WTC11 (cell line): ENCODE data around the gene IL1RAPL2. TPM values are rescaled to one million over a fixed set of nuclear protein-coding genes. Genes with fewer than 3 reads are reported as not detected.

Experiments used
- ATAC-seq: fragments of 200-7000 bp; cut with Tn5 transposase; 2 replicates; pipeline ENCODE4 v1.10.0; 2021; ENCODE audit warnings: mild to moderate bottlenecking, moderate library complexity
- CTCF ChIA-PET: fragments of 300-600 bp; sonication (Branson Sonifier 250); formaldehyde crosslinking; loops from one replicate; lab custom pipeline; 2021; ENCODE audit warnings: antibody characterized with exemption; lab: Charles Lee
- POLR2A ChIA-PET: fragments of 350-600 bp; sonication (Branson Sonifier 250); formaldehyde crosslinking; loops from one replicate; lab custom pipeline; 2021; ENCODE audit warnings: antibody characterized with exemption; lab: Charles Lee
- DNase-seq: peaks from one replicate; pipeline ENCODE4 v3.0.0; 2021; ENCODE audit warnings: low spot score
- H3K27ac Mint-ChIP-seq: 2 replicates; pipeline ENCODE4 v1.8.0; 2021; ENCODE audit warnings: mixed read lengths
- H3K27me3 Mint-ChIP-seq: 2 replicates; pipeline ENCODE4 v1.8.0; 2021; ENCODE audit warnings: low read depth, mild to moderate bottlenecking, moderate library complexity, mixed read lengths
- H3K36me3 Mint-ChIP-seq: 2 replicates; pipeline ENCODE4 v1.8.0; 2021; ENCODE audit warnings: mixed read lengths
- H3K4me1 Mint-ChIP-seq: 2 replicates; pipeline ENCODE4 v1.8.0; 2022; ENCODE audit warnings: mixed read lengths
- H3K4me3 Mint-ChIP-seq: 2 replicates; pipeline ENCODE4 v1.8.0; 2021; ENCODE audit warnings: mild to moderate bottlenecking, moderate library complexity, mixed read lengths
- H3K9me3 Mint-ChIP-seq: 2 replicates; pipeline ENCODE4 v1.8.0; 2021; ENCODE audit warnings: mixed read lengths
- CREM ChIP-seq: sonication (generic); formaldehyde crosslinking; IDR thresholded peaks from 2 replicates; pipeline ENCODE4 v1.8.1; 2022; ENCODE audit warnings: mild to moderate bottlenecking, missing genetic modification reagents, moderate library complexity
- E2F4 ChIP-seq: sonication (generic); formaldehyde crosslinking; IDR thresholded peaks from 2 replicates; pipeline ENCODE4 v1.8.1; 2022; ENCODE audit warnings: low read depth, mild to moderate bottlenecking, moderate library complexity, missing genetic modification reagents, borderline replicate concordance
- FOXK1 ChIP-seq: sonication (generic); formaldehyde crosslinking; IDR thresholded peaks from 2 replicates; pipeline ENCODE4 v1.8.0; 2022; ENCODE audit warnings: mild to moderate bottlenecking, moderate library complexity, missing genetic modification reagents
- GABPB1 ChIP-seq: sonication (generic); formaldehyde crosslinking; IDR thresholded peaks from 2 replicates; pipeline ENCODE4 v1.8.1; 2023; ENCODE audit warnings: mild to moderate bottlenecking, missing genetic modification reagents
- HMGA2 ChIP-seq: fragments of 250-450 bp; sonication (Bioruptor Pico); IDR thresholded peaks from 2 replicates; pipeline ENCODE4 v1.4.0; 2021; ENCODE audit warnings: mild to moderate bottlenecking, moderate library complexity
- JAZF1 ChIP-seq: fragments of 250-450 bp; sonication (Bioruptor Pico); IDR thresholded peaks from 2 replicates; pipeline ENCODE4 v1.9.0; 2021; ENCODE audit warnings: moderate library complexity, mild to moderate bottlenecking, inconsistent platforms
- JUN ChIP-seq: sonication (generic); formaldehyde crosslinking; IDR thresholded peaks from 2 replicates; pipeline ENCODE4 v1.8.0; 2023; ENCODE audit warnings: mild to moderate bottlenecking, missing genetic modification reagents
- KAT7 ChIP-seq: sonication (generic); formaldehyde crosslinking; IDR thresholded peaks from 2 replicates; pipeline ENCODE4 v1.8.1; 2023; ENCODE audit warnings: missing genetic modification reagents, mild to moderate bottlenecking, borderline replicate concordance
- MYBL2 ChIP-seq: sonication (generic); formaldehyde crosslinking; IDR thresholded peaks from 2 replicates; pipeline ENCODE4 v1.8.1; 2023; ENCODE audit warnings: mild to moderate bottlenecking, moderate library complexity, missing genetic modification reagents
- NFATC4 ChIP-seq: fragments of 250-450 bp; sonication (Bioruptor Pico); IDR thresholded peaks from 2 replicates; pipeline ENCODE4 v1.9.0; 2021; ENCODE audit warnings: mild to moderate bottlenecking
- NR1H2 ChIP-seq: sonication (generic); formaldehyde crosslinking; IDR thresholded peaks from 2 replicates; pipeline ENCODE4 v1.9.0; 2021; ENCODE audit warnings: mild to moderate bottlenecking, moderate library complexity, missing genetic modification reagents
- SMAD3 ChIP-seq: sonication (generic); formaldehyde crosslinking; IDR thresholded peaks from 2 replicates; pipeline ENCODE4 v1.8.0; 2022; ENCODE audit warnings: missing genetic modification reagents, mild to moderate bottlenecking, borderline replicate concordance
- SMAD4 ChIP-seq: sonication (generic); formaldehyde crosslinking; IDR thresholded peaks from 2 replicates; pipeline ENCODE4 v1.8.0; 2022; ENCODE audit warnings: mild to moderate bottlenecking, missing genetic modification reagents
- SP1 ChIP-seq: sonication (generic); formaldehyde crosslinking; conservative IDR thresholded peaks from 2 replicates; pipeline ENCODE4 v1.8.1; 2022; ENCODE audit warnings: missing genetic modification reagents
- TCF7 ChIP-seq: sonication (generic); formaldehyde crosslinking; IDR thresholded peaks from 2 replicates; pipeline ENCODE4 v1.8.0; 2022; ENCODE audit warnings: mild to moderate bottlenecking, low read depth, missing genetic modification reagents, moderate library complexity
- ZNF121 ChIP-seq: sonication (generic); formaldehyde crosslinking; IDR thresholded peaks from 2 replicates; pipeline ENCODE4 v1.8.0; 2023; ENCODE audit warnings: missing genetic modification reagents
- ZNF138 ChIP-seq: sonication (generic); formaldehyde crosslinking; conservative IDR thresholded peaks from 2 replicates; pipeline ENCODE4 v1.8.1; 2022; ENCODE audit warnings: mild to moderate bottlenecking, moderate library complexity, missing genetic modification reagents
- ZNF317 ChIP-seq: sonication (generic); formaldehyde crosslinking; IDR thresholded peaks from 2 replicates; pipeline ENCODE4 v1.8.1; 2023; ENCODE audit warnings: low read depth, mild to moderate bottlenecking, moderate library complexity, missing genetic modification reagents, borderline replicate concordance
- ZNF671 ChIP-seq: fragments of 250-450 bp; sonication (Bioruptor Pico); IDR thresholded peaks from 2 replicates; pipeline ENCODE4 v1.8.0; 2021; ENCODE audit warnings: mild to moderate bottlenecking
- ZSCAN18 ChIP-seq: fragments of 250-450 bp; sonication (Bioruptor Pico); IDR thresholded peaks from 2 replicates; pipeline ENCODE4 v2.1.2; 2022; ENCODE audit warnings: mild to moderate bottlenecking, moderate library complexity
- total RNA-seq: library from RNA; stranded (reverse); gene quantifications from 3 replicates; pipeline ENCODE4 v1.2.3, GENCODE V29; 2021
- TF ChIP-seq, protein P1 (sequence below): sonication (generic); formaldehyde crosslinking; IDR thresholded peaks from 2 replicates; pipeline ENCODE4 v1.8.0; 2022; ENCODE audit warnings: mild to moderate bottlenecking, missing genetic modification reagents
- TF ChIP-seq, protein P2 (sequence below): sonication (generic); formaldehyde crosslinking; IDR thresholded peaks from 2 replicates; pipeline ENCODE4 v1.8.1; 2022; ENCODE audit warnings: missing genetic modification reagents, borderline replicate concordance
- TF ChIP-seq, protein P3 (sequence below): sonication (generic); formaldehyde crosslinking; IDR thresholded peaks from 2 replicates; pipeline ENCODE4 v1.8.0; 2023; ENCODE audit warnings: mild to moderate bottlenecking, missing genetic modification reagents
- TF ChIP-seq, protein P4 (sequence below): sonication (generic); formaldehyde crosslinking; IDR thresholded peaks from 2 replicates; pipeline ENCODE4 v1.8.0; 2022; ENCODE audit warnings: mild to moderate bottlenecking, missing genetic modification reagents
- TF ChIP-seq, protein P5 (sequence below): sonication (generic); formaldehyde crosslinking; IDR thresholded peaks from 2 replicates; pipeline ENCODE4 v1.8.0; 2023; ENCODE audit warnings: missing genetic modification reagents

Gene IL1RAPL2
- total RNA-seq, 1 experiment from 2014 or later, result 0.09 TPM

- ATAC-seq, result no peak
- Mint-ChIP-seq H3K27ac (no peak overlapping the region), H3K36me3 (no peaks in the 10 kb centered on the region), H3K9me3 (no peaks in the 10 kb centered on the region), H3K27me3 (no peaks in the 10 kb centered on the region), H3K4me1 (0 out of 2 replicates have a peak, but pooled peaks cover 2% of the 10 kb centered on the region), H3K4me3 (no peak overlapping the region)
- DNase-seq, result no peak
- TF ChIP-seq GABPB1 (no peak), SP1 (CRISPR knock-in tag) (no peak), SMAD4 (no peak), KAT7 (no peak), ZNF121 (CRISPR knock-in tag) (no peak), HMGA2 (no peak), ZNF317 (CRISPR knock-in tag) (no peak), TCF7 (CRISPR knock-in tag) (no peak), JAZF1 (CRISPR knock-in tag) (no peak), ZSCAN18 (CRISPR knock-in tag) (no peak)
- TF ChIP-seq, protein P1, sequence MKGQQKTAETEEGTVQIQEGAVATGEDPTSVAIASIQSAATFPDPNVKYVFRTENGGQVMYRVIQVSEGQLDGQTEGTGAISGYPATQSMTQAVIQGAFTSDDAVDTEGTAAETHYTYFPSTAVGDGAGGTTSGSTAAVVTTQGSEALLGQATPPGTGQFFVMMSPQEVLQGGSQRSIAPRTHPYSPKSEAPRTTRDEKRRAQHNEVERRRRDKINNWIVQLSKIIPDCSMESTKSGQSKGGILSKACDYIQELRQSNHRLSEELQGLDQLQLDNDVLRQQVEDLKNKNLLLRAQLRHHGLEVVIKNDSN (CRISPR knock-in tag), result no peak
- POLR2A ChIA-PET, result no interaction called here
- CTCF ChIA-PET, result no interaction called here
Measured at GRCh38 chrX:104988038-104988437, 422.0 kb downstream of the IL1RAPL2 start.

DNA sequence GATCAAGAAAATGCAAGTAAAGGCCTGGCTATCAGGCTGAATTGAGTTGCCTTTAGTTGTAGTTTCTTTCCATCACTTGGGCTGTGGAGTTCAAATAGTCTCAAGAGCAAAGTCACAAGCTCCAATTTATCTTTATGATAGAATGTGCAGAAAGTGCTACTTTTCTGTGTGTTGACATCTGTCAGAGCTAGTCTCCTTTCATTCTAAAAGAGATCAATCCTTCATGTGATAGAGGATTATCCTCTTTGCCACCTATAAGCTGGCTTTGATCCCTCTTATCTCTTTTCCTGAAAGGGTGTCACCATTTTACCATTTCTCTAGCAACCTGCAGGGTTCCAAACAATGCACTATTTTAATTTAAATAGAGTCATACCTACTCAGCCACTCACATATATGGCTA lies 429.5 kb downstream of the IL1RAPL2 start:
- DNase-seq, result no peak
- CTCF ChIA-PET, result no interaction called here
- Mint-ChIP-seq H3K27ac (no peak overlapping the region), H3K27me3 (no peaks in the 10 kb centered on the region; the same call in 1 of the 2 replicates), H3K4me3 (no peak overlapping the region), H3K36me3 (no peaks in the 10 kb centered on the region), H3K4me1 (peaks cover 7% of the 10 kb centered on the region), H3K9me3 (no peaks in the 10 kb centered on the region)
- TF ChIP-seq, protein P2, sequence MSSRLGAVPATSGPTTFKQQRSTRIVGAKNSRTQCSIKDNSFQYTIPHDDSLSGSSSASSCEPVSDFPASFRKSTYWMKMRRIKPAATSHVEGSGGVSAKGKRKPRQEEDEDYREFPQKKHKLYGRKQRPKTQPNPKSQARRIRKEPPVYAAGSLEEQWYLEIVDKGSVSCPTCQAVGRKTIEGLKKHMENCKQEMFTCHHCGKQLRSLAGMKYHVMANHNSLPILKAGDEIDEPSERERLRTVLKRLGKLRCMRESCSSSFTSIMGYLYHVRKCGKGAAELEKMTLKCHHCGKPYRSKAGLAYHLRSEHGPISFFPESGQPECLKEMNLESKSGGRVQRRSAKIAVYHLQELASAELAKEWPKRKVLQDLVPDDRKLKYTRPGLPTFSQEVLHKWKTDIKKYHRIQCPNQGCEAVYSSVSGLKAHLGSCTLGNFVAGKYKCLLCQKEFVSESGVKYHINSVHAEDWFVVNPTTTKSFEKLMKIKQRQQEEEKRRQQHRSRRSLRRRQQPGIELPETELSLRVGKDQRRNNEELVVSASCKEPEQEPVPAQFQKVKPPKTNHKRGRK, result no peak
- TF ChIP-seq ZNF138 (CRISPR knock-in tag) (no peak), SMAD4 (no peak), SMAD3 (no peak), JUN (no peak), NFATC4 (CRISPR knock-in tag) (no peak), CREM (CRISPR knock-in tag) (no peak), E2F4 (CRISPR knock-in tag) (no peak), NR1H2 (CRISPR knock-in tag) (no peak), MYBL2 (CRISPR knock-in tag) (no peak), FOXK1 (CRISPR knock-in tag) (no peak), ZNF671 (CRISPR knock-in tag) (no peak)
- TF ChIP-seq, protein P3, sequence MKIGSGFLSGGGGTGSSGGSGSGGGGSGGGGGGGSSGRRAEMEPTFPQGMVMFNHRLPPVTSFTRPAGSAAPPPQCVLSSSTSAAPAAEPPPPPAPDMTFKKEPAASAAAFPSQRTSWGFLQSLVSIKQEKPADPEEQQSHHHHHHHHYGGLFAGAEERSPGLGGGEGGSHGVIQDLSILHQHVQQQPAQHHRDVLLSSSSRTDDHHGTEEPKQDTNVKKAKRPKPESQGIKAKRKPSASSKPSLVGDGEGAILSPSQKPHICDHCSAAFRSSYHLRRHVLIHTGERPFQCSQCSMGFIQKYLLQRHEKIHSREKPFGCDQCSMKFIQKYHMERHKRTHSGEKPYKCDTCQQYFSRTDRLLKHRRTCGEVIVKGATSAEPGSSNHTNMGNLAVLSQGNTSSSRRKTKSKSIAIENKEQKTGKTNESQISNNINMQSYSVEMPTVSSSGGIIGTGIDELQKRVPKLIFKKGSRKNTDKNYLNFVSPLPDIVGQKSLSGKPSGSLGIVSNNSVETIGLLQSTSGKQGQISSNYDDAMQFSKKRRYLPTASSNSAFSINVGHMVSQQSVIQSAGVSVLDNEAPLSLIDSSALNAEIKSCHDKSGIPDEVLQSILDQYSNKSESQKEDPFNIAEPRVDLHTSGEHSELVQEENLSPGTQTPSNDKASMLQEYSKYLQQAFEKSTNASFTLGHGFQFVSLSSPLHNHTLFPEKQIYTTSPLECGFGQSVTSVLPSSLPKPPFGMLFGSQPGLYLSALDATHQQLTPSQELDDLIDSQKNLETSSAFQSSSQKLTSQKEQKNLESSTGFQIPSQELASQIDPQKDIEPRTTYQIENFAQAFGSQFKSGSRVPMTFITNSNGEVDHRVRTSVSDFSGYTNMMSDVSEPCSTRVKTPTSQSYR (CRISPR knock-in tag), result no peak
- TF ChIP-seq, protein P4, sequence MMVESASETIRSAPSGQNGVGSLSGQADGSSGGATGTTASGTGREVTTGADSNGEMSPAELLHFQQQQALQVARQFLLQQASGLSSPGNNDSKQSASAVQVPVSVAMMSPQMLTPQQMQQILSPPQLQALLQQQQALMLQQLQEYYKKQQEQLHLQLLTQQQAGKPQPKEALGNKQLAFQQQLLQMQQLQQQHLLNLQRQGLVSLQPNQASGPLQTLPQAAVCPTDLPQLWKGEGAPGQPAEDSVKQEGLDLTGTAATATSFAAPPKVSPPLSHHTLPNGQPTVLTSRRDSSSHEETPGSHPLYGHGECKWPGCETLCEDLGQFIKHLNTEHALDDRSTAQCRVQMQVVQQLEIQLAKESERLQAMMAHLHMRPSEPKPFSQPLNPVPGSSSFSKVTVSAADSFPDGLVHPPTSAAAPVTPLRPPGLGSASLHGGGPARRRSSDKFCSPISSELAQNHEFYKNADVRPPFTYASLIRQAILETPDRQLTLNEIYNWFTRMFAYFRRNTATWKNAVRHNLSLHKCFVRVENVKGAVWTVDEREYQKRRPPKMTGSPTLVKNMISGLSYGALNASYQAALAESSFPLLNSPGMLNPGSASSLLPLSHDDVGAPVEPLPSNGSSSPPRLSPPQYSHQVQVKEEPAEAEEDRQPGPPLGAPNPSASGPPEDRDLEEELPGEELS (CRISPR knock-in tag), result no peak
- TF ChIP-seq, protein P5, sequence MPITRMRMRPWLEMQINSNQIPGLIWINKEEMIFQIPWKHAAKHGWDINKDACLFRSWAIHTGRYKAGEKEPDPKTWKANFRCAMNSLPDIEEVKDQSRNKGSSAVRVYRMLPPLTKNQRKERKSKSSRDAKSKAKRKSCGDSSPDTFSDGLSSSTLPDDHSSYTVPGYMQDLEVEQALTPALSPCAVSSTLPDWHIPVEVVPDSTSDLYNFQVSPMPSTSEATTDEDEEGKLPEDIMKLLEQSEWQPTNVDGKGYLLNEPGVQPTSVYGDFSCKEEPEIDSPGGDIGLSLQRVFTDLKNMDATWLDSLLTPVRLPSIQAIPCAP (CRISPR knock-in tag), result no peak
- no peak for ATAC-seq
- POLR2A ChIA-PET, result no interaction called here
